Stimulated activated effector memory CD8-positive, alpha-beta T cell treated with anti-CD3 and anti-CD28 coated beads, Interleukin-12 subunit alpha, Interleukin-12 subunit beta, amount 100 ng/mL, for 72 hours (primary cell): Measurements from ENCODE around the gene IQGAP3.

Experiments
- ATAC-seq: fragments of 150-1000 bp; cut with Tn5 transposase; 2 replicates; pipeline ENCODE4 v1.10.0; 2021
- DNase-seq, 2 donors: peaks; one replicate each; pipeline ENCODE4 v3.0.0; 2021 to 2022; ENCODE audit warnings: low spot score in 2 of 2
- H3K27ac Mint-ChIP-seq: one replicate; pipeline ENCODE4 v1.8.0; 2022; ENCODE audit warnings: mild to moderate bottlenecking, mixed read lengths
- H3K36me3 Mint-ChIP-seq: one replicate; pipeline ENCODE4 v1.8.0; 2022; ENCODE audit warnings: mild to moderate bottlenecking, mixed read lengths
- H3K4me1 Mint-ChIP-seq: one replicate; pipeline ENCODE4 v1.8.0; 2022; ENCODE audit warnings: mixed read lengths
- H3K4me3 Mint-ChIP-seq: one replicate; pipeline ENCODE4 v1.8.0; 2022; ENCODE audit warnings: mild to moderate bottlenecking, mixed read lengths
- H3K9me3 Mint-ChIP-seq: one replicate; pipeline ENCODE4 v1.8.0; 2022; ENCODE audit warnings: mixed read lengths

IQGAP3 gene

DNA sequence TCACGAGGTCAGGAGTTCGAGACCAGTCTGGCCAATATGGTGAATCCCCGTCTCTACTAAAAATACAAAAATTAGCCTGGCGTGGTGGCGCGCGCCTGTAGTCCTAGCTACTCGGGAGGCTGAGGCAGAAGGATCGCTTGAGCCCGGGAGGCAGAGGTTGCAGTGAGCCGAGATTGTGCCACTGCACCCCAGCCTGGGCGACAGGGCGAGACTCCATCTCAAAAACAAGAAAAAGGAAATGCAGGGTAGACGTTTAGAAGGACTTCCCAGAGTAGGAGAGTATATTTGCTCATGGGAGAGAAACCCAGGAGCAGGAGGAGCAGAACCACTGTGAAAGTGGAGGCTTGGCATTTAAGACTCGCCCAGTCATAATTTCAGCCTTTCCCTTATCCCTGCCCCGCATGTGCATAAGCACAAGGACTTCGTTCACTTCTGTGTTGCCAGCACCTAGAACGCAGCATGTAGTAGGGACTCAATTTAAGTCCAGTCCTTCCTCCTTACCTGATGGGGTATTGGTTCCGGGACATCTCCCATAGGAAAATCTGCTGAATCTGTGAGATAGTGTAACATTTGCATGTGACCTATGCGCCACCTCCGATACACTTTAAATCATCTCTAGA lies 66.6 kb downstream of the IQGAP3 start:
- peaks cover 18% of the 10 kb centered on the region for H3K36me3 Mint-ChIP-seq
- peak overlapping the region; percentile 81 for H3K4me3 Mint-ChIP-seq
- H3K27ac Mint-ChIP-seq, result peak overlapping the region; percentile 99
- H3K4me1 Mint-ChIP-seq, result peaks cover 84% of the 10 kb centered on the region
- H3K9me3 Mint-ChIP-seq, result no peaks in the 10 kb centered on the region
- ATAC-seq, result no peak
- no peak for DNase-seq

- peaks cover 76% of the 10 kb centered on the region for H3K4me1 Mint-ChIP-seq
- peaks cover 23% of the 10 kb centered on the region for H3K36me3 Mint-ChIP-seq
- H3K4me3 Mint-ChIP-seq, result peak overlapping the region; percentile 81
- ATAC-seq (peak; percentile 58), DNase-seq (peak; percentile 79 to 94)
- H3K9me3 Mint-ChIP-seq, result no peaks in the 10 kb centered on the region
- H3K27ac Mint-ChIP-seq, result peak overlapping the region; percentile 99
These were observed 67.3 kb downstream of the IQGAP3 start for GRCh38 chr1:156504821-156505678.

DNA sequence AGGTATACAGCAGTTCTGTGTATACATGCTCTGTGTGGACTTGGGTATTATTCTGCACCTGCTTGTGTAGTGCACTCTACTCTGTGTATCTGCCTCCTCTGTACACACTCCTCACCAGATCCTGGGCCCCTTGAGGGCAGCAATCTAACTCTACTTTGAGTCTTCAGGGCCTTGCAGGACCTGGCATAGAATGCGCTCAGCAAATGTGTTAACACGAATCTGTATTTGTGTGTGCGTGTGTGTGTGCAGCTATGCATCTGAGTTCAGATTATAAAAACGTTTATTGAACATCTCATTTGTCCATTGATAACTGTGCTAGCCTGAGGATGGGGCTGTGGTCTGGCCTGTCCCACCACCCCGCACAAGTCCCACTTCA lies 67.9 kb downstream of the IQGAP3 start:
- DNase-seq (no peak), ATAC-seq (peak; percentile 3)
- Mint-ChIP-seq H3K4me3 (peak overlapping the region; percentile 81), H3K36me3 (peaks cover 23% of the 10 kb centered on the region), H3K9me3 (no peaks in the 10 kb centered on the region), H3K4me1 (peaks cover 70% of the 10 kb centered on the region), H3K27ac (peak overlapping the region; percentile 99)

DNA sequence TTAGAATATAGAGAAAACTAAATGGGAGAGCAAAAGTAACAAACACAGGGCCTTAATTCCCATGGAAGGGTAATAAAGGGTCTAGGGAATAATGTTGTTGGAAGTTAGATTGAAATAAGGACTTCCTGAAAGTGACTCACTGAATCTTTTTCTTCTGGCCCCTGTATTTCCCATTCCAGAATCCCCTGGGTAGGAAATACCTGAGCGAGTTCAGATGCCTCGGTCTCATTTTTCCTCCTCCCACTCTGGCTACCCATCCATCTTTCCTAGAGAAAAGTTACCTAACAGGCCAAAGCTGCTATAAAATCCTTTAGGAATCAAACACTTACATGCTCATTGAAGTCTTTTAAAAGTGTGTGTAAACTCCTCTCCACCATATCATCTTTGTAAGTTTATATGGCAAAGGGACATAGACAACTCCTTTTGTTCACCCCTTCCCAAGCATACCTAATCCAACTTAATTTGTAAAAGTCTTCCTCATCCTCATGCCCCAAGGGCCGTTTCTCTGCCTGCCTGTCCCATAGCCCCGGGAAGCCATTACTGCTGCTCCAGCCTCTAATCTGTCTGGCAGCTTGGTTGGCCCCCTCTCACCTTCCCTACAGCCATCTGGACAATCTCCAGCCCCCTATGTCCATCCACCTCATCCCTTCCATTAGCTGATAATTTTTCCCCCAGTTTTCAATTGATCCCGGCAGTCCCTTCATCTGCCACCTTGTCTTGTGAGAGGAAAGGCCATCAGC lies 68.5 kb downstream of the IQGAP3 start:
- peaks cover 70% of the 10 kb centered on the region for H3K4me1 Mint-ChIP-seq
- H3K36me3 Mint-ChIP-seq, result peaks cover 29% of the 10 kb centered on the region
- peak overlapping the region; percentile 81 for H3K4me3 Mint-ChIP-seq
- peak overlapping the region; percentile 99 for H3K27ac Mint-ChIP-seq
- DNase-seq, result no peak
- H3K9me3 Mint-ChIP-seq, result no peaks in the 10 kb centered on the region
- no peak for ATAC-seq

DNA sequence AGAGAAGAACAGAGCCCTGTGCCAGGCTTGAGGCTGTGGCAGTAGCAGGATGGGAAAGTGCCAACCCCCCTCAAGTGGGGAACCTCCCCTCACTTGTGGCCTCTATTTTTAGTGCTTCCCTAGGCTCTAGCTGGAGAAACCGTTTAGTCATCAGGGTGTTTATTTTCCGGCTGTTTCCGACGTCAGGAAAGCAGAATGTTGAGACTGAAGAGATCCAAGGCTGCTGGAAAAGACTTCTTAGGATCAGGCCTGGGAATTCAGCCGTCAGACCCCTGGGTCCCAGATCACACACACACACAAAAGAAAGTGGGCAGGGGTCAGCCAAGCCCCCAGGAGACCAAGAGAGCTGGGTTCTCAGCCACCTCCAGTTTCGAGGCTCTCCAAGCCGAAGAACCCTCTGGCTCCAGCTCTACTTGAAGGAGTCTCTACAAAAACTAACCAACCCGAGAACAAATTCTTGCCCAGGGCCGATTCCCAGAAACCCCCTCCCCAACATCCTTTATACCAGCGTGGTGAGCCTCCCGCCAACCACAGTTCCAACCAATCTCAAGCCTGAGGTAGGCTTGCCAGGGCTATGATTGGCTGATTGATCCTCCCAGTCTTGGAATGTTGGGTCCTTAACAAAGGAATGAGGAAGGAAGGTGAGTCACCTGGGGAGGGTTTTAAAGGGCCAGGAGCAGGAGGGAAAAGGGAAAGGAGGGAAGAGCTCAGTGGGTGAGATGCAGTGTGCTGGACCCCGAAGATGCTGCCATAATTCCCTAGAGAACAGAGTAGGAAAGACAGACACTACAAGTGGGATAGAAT lies 69.3 kb downstream of the IQGAP3 start:
- no peaks in the 10 kb centered on the region for H3K9me3 Mint-ChIP-seq
- no peak for DNase-seq
- H3K4me1 Mint-ChIP-seq, result peaks cover 70% of the 10 kb centered on the region
- peak overlapping the region; percentile 85 for H3K4me3 Mint-ChIP-seq
- no peak for ATAC-seq
- peak overlapping the region; percentile 99 for H3K27ac Mint-ChIP-seq
- H3K36me3 Mint-ChIP-seq, result peaks cover 33% of the 10 kb centered on the region

DNA sequence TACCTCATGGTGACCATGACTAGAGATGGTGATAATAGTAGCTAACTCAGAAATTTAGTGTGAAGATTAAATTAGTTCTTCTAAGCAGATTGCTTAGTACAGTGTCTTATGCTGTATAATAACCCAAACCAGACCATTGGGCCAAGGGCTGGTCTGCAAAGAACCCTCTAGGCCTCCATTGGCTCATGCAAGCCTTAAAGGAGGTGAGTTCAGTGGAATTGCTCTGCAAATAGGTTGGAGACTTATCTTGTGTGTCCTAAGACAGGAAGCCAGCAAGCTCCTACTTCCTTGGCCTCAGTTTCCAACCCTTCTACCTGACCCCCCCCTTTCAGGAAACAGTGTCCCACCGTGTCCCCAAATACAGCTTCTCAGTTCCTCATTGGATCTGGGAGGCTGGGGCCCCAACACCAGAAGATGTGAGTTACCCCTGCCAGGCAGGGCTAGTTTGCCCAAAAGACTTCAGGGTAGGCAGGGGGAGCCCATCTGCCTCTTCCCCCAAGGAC lies 69.9 kb downstream of the IQGAP3 start:
- H3K27ac Mint-ChIP-seq, result peak overlapping the region; percentile 99
- H3K36me3 Mint-ChIP-seq, result peaks cover 39% of the 10 kb centered on the region
- peaks cover 73% of the 10 kb centered on the region for H3K4me1 Mint-ChIP-seq
- H3K4me3 Mint-ChIP-seq, result peak overlapping the region; percentile 85
- DNase-seq (peak in 1 of 2 donors; percentile 53), ATAC-seq (no peak)
- no peaks in the 10 kb centered on the region for H3K9me3 Mint-ChIP-seq

- peak overlapping the region; percentile 85 for H3K4me3 Mint-ChIP-seq
- H3K36me3 Mint-ChIP-seq, result peaks cover 54% of the 10 kb centered on the region
- H3K27ac Mint-ChIP-seq, result peak overlapping the region; percentile 99
- H3K9me3 Mint-ChIP-seq, result no peaks in the 10 kb centered on the region
- DNase-seq (peak; percentile 94 to 95), ATAC-seq (peak; percentile 78)
- peaks cover 81% of the 10 kb centered on the region for H3K4me1 Mint-ChIP-seq
These were observed 71.4 kb downstream of the IQGAP3 start for GRCh38 chr1:156500793-156501506.

GRCh38 chr1:156500543-156500792 lies 71.9 kb downstream of the IQGAP3 start, which contains the start of gene MEF2D:
TSS of gene MEF2D (minus strand) at chr1:156500775. CDS start at chr1:156483292, 17,483 bp downstream.
- H3K36me3 Mint-ChIP-seq, result peaks cover 56% of the 10 kb centered on the region
- peak; percentile 0 for ATAC-seq

DNA sequence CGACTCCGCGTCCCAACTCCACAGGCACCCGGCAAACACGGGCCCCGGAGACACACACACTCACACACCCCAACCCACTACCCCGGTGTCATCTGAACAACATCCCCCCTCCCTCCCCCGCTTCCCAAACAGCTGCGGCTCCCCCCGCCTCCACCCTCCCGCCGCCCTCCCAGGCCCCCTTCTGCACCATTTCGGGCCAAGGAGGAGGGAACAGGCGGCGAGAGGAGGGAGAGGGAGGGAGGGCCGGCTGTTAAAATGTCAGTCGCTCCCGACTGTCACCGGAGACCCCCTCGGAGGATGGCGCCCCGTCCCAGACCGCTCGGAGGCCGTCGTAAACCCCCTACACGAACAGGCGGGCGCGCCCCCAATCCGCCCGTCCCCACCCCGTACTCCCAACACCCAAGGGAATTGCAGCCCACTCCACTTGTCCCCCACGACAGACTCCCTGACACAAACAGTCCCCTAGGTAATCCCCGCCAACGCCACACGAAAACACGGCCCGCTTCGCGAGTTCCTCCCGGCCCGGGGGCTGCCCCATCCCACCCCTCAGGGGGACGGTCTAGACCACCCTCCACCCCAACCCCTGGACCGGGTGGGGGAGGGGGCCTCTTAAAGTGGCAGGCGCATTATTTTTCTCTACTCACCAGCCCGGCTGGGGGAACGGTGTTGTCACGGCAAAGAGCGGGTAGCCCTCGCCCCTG lies 72.4 kb downstream of the IQGAP3 start:
- peak in 1 of 2 donors; percentile 81 for DNase-seq
- H3K36me3 Mint-ChIP-seq, result peaks cover 56% of the 10 kb centered on the region
- no peaks in the 10 kb centered on the region for H3K9me3 Mint-ChIP-seq
- H3K27ac Mint-ChIP-seq, result peak overlapping the region; percentile 99
- ATAC-seq, result no peak
- peak overlapping the region; percentile 85 for H3K4me3 Mint-ChIP-seq
- H3K4me1 Mint-ChIP-seq, result peaks cover 81% of the 10 kb centered on the region

More at GRCh38 chr1:156500543-156500792, 71.9 kb downstream of the IQGAP3 start, which contains the start of gene MEF2D:
- peak within 1 kb of the TSS; percentile 85 for H3K4me3 Mint-ChIP-seq
- DNase-seq, result no peak
- H3K27ac Mint-ChIP-seq, result peak within 1 kb of the TSS; percentile 99
- peaks cover 81% of the 10 kb centered on the region for H3K4me1 Mint-ChIP-seq
- H3K9me3 Mint-ChIP-seq, result no peaks in the 10 kb centered on the region

DNA sequence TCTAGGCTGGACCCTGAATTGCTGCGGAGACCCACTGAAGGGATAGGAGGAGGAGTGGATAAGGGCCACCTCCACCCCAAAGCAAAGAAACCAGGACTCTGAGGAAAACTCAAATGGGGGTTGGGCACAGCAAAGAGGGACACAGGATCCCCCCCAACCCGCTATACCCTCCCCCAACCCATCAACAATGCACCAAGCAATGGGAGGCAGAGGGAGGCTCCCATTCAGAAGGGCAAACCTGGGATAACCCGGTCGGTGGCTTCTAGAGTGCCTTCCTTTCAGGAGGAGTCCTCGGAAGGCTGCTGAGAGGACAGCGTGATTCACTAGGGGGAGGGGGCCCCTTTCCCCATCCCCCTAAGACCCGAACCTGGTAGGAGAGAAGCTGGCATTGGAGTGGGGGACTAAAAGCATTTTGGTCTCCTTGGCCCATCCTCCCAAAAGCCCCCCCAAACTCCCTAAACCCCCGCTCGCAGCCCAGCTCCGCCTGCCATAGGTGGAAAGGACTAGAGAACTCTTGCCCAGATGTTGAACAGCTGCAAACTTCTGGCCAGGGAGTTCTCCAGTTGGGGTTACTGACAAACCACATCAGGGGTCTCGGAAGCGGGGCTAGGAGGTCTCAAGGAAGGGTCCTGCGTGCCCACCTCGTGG lies 73.0 kb downstream of the IQGAP3 start:
- DNase-seq, result no peak
- Mint-ChIP-seq H3K36me3 (peaks cover 58% of the 10 kb centered on the region), H3K4me1 (peaks cover 82% of the 10 kb centered on the region), H3K9me3 (no peaks in the 10 kb centered on the region), H3K27ac (peak overlapping the region; percentile 99), H3K4me3 (peak overlapping the region; percentile 85)
- no peak for ATAC-seq

DNA sequence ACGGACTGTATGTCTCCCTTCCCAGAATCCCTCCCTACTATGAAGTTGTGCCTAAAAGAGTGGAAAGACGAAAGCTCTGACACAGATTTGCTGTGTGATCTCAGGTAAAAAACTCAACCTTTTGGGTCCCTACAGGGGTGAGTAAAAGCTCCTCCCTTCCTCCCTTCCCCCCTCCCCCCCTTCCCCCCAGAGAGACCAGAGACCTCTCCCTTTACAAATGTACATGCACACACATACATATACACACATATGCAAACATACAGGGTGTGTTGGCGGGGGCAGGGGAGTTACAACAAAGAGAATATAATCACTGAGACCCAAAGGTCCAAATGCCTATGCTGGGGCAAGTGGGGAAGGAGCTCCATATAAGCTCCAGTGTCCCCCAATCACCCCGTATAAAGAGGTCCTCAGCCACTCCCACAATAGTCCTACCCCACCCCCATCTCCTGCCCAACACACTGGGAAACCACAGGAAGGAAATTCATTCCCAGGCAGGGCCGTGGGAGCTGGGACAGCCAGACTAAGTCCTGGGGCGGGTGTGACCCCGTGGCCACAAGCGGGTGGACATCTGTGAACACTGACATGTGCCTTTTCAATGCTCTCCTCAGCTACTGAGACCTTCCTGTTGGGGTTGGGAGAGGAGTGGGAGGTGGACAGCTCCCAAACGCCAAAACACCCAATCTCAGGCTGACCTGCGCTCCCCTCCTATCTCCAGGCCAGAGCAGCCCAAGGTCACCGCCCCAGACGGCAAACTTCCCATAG lies 73.8 kb downstream of the IQGAP3 start:
- H3K4me1 Mint-ChIP-seq, result peaks cover 82% of the 10 kb centered on the region
- H3K27ac Mint-ChIP-seq, result peak overlapping the region; percentile 99
- H3K4me3 Mint-ChIP-seq, result peak overlapping the region; percentile 85
- no peaks in the 10 kb centered on the region for H3K9me3 Mint-ChIP-seq
- ATAC-seq (no peak), DNase-seq (peak in 1 of 2 donors; percentile 53)
- peaks cover 64% of the 10 kb centered on the region for H3K36me3 Mint-ChIP-seq

GRCh38 chr1:156497743-156498431 lies 74.5 kb downstream of the IQGAP3 start:
- Mint-ChIP-seq H3K27ac (peak overlapping the region; percentile 99), H3K4me3 (peak overlapping the region; percentile 85), H3K9me3 (no peaks in the 10 kb centered on the region), H3K4me1 (peaks cover 81% of the 10 kb centered on the region), H3K36me3 (peaks cover 66% of the 10 kb centered on the region)
- ATAC-seq, result no peak
- no peak for DNase-seq
